ENCODE data around the gene TAOK1.
"Not testable (repeated sequence)": the region's sequence is repeated elsewhere in the genome, so short reads cannot be mapped to it uniquely, and the experiment has no call there.

Gene TAOK1

GRCh38 chr17:29389982-29390850 lies at the start of gene TAOK1:
TSS of gene TAOK1 (plus strand) at chr17:29390363. CDS start at chr17:29451549, 61,186 bp downstream.
- DNase-seq (ENCODE audit: low read depth in 2 of 2), result peak; percentile 93 to 96

- no peak for DNase-seq (ENCODE audit: low read depth in 2 of 2)
Measured at GRCh38 chr17:29341726-29342125, 48.4 kb upstream of the TAOK1 start.

DNA sequence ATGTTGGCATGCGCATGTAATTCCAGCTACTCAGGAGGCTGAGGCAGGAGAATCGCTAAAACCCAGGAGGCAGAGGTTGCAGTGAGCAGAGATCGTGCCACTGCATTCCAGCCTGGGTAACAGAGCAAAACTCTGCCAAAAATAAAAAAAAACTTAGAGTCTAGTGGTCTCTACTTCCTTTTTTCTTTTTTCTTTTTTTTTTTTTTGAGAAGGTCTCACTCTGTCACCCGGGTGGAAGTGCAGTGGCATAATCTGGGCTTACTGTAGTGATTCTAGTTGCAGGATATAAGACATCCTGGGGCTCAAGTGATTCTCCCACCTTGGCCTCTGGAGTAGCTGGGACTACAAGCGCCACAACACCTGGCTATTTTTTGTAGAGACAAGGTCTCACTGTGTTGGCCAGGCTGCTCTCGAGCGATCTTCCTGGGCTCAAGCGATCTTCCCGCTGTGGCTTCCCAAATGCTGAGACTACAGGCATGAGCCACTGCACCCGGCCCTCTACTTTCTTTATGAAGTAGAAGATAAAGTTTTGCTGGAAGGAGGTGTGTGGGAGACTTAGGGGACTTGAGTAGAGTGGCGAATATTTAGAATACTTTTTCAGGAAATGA lies 47.9 kb upstream of the TAOK1 start:
- no peak for DNase-seq (ENCODE audit: low read depth in 2 of 2)

DNA sequence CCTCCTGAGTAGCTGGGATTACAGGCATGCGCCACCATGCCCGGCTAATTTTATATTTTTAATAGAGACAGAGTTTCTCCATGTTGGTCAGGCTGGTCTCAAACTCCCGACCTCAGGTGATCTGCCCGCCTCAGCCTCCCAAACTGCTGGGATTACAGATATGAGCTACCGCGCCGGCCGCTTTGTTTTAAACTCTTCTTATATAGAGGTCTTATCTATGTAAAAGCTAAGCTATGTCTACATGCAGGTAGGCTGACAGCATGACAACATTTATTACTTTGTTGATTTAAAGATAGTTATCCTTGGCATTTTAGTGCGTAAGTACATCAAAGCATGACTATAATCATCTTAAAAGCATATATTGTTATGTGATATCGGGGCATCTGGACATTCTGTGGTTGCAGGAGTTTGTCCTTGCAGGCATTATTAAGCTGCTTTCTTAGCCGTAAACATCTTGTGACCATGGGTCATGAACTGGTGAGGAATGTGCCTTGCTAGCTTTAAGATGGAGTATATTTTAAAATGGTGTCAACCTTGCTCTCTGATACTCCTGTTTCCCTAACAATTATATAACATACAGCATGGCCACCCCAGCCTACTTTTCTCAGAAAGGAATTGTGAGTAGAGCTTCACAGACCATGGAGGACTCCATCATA lies 45.8 kb upstream of the TAOK1 start:
- DNase-seq (ENCODE audit: low read depth in 2 of 2), result no peak

GRCh38 chr17:29345066-29345465 lies 45.1 kb upstream of the TAOK1 start:
- no peak for DNase-seq (ENCODE audit: low read depth in 2 of 2)

DNA sequence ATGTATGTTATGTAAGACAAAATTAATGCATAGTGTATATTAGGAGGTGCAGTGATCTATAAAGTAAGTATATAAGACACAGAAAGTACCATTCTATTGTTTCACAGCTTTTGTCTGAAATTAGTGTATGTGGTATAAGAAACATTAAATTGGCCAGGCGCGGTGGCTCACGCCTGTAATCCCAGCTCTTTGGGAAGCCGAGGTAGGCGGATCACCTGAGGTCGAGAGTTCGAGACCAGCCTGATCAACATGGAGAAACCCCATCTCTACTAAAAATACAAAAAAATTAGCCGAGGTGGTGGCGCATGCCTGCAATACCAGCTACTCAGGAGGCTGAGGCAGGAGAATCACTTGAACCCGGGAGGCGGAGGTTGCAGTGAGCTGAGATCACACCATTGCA lies 44.7 kb upstream of the TAOK1 start:
- DNase-seq (ENCODE audit: low read depth in 2 of 2), result not testable (repeated sequence)

GRCh38 chr17:29346462-29346861 lies 43.7 kb upstream of the TAOK1 start:
- DNase-seq (ENCODE audit: low read depth in 2 of 2), result no peak

DNA sequence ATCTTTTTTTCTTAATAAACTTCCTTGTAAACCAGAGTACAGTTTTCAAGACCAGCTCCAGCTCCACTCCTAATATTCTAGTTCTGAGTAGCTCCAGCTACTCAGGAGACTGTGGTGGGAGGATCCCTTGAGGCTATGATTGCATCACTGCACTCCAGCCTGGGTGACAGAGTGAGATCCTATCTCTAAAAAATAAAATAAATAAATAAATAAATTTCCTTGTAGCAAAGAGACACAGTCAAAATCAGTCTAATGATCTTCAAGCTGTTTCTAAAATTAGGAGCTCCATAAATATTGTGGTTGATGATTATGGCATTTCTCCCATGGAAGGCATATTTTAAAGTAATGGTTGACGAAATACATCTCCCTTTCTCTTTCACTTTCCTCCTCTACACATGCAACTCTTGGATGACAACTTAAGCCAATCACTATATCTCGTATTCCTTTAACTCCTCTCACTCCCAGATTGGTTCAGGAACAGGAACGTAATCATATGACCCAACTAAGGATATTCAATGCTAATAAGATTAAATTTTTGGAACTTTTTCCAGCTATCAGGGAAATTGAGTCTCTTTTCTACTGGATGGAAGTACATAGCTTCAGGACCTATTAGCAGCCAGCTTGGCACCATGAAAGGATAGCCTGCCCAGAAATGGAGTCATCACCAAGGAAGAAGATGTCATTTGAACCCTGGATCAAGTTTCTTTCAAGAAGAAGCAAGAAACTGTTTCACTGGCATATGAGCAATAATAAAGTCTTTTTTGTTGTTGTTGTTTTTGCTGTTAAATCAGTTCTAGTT lies 42.1 kb upstream of the TAOK1 start:
- DNase-seq (ENCODE audit: low read depth in 2 of 2), result no peak

- no peak for DNase-seq (ENCODE audit: low read depth in 2 of 2)
Measured at GRCh38 chr17:29349409-29349808, 40.8 kb upstream of the TAOK1 start.

DNA sequence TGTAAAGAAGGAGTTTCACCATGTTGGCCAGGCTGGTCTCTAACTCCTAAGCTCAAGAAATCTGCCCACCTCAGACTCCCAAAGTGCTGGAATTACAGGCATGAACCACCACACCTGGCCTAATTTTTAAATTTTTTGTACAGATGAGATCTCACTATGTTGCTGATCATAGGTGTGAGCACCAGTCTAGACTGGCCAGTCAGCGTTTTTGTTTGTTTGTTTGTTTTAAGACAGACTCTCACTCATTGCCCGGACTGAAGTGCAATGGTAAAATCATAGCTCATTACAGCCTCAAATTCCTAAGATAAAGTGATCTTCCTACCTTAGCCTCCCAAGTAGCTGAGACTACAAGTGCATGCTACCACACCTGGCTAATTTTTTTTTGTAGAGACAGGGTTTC lies 38.0 kb upstream of the TAOK1 start:
- no peak for DNase-seq (ENCODE audit: low read depth in 2 of 2)

DNA sequence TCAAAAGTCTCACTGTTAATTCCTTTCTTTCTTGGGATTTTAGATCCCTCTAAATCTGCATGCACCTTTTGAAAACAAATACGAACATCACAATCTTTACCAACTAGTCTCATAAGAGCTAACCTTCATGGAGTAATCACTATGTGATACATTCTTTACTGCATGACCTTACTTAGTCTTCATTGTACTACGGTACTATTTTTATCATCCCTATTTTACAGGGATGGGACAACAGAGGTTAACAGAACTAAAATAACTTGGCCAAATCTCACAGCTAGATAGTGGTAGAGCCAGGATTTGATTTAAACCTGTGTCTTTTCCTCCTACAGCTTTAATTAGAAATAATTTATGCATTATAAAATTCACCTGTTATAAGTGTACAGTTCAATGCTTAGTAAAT lies 32.9 kb upstream of the TAOK1 start:
- no peak for DNase-seq (ENCODE audit: low read depth in 2 of 2)

DNA sequence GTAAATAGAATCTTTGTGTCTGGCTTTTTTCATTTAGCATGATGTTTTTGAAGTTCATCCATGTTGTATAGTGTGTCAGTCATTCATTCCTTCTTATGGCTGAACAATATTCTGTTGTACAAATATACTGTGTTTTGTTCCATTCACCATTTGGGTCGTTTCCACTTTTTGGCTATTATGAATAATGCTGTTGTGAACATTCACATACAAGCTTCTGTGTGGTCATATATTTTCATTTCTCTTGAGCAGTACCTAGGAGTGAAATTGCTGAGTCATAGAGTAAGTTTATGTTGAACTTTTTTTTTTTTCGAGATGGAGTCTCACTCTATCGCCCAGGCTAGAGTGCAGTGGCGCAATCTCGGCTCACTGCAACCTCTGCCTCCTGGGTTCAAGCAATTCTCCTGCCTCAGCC lies 32.3 kb upstream of the TAOK1 start:
- DNase-seq (ENCODE audit: low read depth in 2 of 2), result no peak

- DNase-seq (ENCODE audit: low read depth in 2 of 2), result no peak
Measured at GRCh38 chr17:29358416-29358815, 31.7 kb upstream of the TAOK1 start.

DNA sequence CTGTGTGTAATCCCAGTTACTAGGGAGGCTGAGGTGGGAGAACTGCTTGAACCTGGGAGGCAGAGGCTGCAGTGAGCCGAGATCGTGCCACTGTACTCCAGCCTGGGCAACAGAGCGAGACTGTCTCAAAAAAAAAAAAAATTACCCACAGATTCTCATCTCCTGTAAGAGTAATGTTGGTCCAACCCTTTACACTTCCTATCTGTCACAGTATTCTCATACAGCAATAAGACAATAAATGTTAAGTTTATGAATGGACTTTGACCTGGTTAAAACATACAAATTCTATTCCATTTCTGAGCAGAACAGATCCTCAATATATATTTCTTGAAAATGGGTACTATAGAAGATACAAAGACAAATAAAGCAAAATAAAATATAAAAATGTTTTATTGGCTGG lies 30.4 kb upstream of the TAOK1 start:
- no peak for DNase-seq (ENCODE audit: low read depth in 2 of 2)

- no peak for DNase-seq (ENCODE audit: low read depth in 2 of 2)
Measured at GRCh38 chr17:29363716-29364115, 26.4 kb upstream of the TAOK1 start.

DNA sequence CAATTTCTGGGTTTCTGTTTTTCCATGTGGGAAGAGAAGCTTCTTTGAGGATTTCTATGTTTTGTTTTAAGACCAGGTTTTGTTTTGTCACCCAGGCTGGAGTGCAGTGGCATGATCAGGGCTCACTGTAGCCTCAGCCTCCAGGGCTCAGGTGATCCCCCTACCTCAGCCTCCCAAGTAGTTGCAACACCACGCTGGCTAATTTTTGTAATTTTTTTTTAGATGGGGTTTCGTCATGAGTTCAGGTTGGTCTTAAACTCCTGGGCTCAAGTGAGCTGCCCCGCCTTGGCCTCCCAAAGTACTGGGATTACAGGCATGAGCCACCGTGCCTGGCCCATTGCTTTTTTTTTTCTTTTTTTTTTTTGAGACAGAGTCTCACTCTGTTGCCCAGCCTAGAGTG lies 25.5 kb upstream of the TAOK1 start:
- no peak for DNase-seq (ENCODE audit: low read depth in 2 of 2)

GRCh38 chr17:29368161-29368560 lies 22.0 kb upstream of the TAOK1 start:
- no peak for DNase-seq (ENCODE audit: low read depth in 2 of 2)

GRCh38 chr17:29368926-29369325 lies 21.2 kb upstream of the TAOK1 start:
- DNase-seq (ENCODE audit: low read depth in 2 of 2), result no peak

GRCh38 chr17:29369831-29370735 lies 20.1 kb upstream of the TAOK1 start:
- DNase-seq (ENCODE audit: low read depth in 2 of 2), result peak in 1 of 2 donors; percentile 3

- no peak for DNase-seq (ENCODE audit: low read depth in 2 of 2)
Measured at GRCh38 chr17:29376667-29377270, 13.4 kb upstream of the TAOK1 start.

DNA sequence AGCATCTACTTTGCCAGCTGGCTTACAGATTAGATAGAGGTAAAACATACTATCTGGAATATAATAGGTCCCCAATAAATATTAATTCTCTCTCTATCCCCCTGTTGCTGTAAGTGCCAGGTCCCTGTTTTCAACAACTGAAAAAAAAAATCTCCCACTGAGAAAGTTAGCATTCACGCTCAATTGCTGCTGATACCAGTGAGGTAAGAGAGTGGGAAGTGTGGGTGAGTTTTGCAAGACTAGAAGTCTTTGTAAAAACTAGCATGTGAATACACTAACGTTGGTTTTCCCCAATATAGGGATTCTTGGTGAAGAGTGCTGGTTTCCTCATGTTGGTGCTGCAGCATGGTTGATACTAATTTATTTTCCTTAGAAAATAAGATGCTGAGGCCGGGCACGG lies 11.7 kb upstream of the TAOK1 start:
- no peak for DNase-seq (ENCODE audit: low read depth in 2 of 2)
